HG03354 (cell line): ENCODE measurements around the gene TSTD1.

Experiments used
- ATAC-seq: cut with Tn5 transposase; IDR thresholded peaks from one replicate; pipeline ENCODE4 v1.9.1; 2021; ENCODE audit warnings: mild to moderate bottlenecking; ENCODE audit not compliant: unreplicated experiment, poor library complexity, severe bottlenecking

Gene TSTD1

GRCh38 chr1:161038523-161039153 lies at the start of gene TSTD1:
Gene TSTD1, minus strand, starts transcription at chr1:161038964. Its CDS starts 75 bp downstream, at chr1:161038889.
- ATAC-seq: peak; percentile 91

- no peak for ATAC-seq
Measured at GRCh38 chr1:161086457-161086856, 47.7 kb upstream of the TSTD1 start.

- ATAC-seq: no peak
Measured at GRCh38 chr1:161085165-161085564, 46.4 kb upstream of the TSTD1 start.

GRCh38 chr1:161084597-161084988 lies 45.8 kb upstream of the TSTD1 start:
- no peak for ATAC-seq

- no peak for ATAC-seq
Measured at GRCh38 chr1:161083748-161084596, 45.2 kb upstream of the TSTD1 start.

GRCh38 chr1:161082996-161083747 lies 44.4 kb upstream of the TSTD1 start:
- no peak for ATAC-seq

- ATAC-seq: no peak
Measured at GRCh38 chr1:161082483-161082882, 43.7 kb upstream of the TSTD1 start.

GRCh38 chr1:161081519-161081918 lies 42.8 kb upstream of the TSTD1 start:
- no peak for ATAC-seq

GRCh38 chr1:161080441-161081405 lies 42.0 kb upstream of the TSTD1 start:
- ATAC-seq: no peak

- ATAC-seq: no peak
Measured at GRCh38 chr1:161079436-161080110, 40.8 kb upstream of the TSTD1 start.

GRCh38 chr1:161077426-161077825 lies 38.7 kb upstream of the TSTD1 start:
- ATAC-seq: no peak

GRCh38 chr1:161076410-161076809 lies 37.6 kb upstream of the TSTD1 start:
- ATAC-seq: no peak

- ATAC-seq: no peak
Measured at GRCh38 chr1:161074676-161075368, 36.1 kb upstream of the TSTD1 start.

GRCh38 chr1:161073474-161074121 lies 34.8 kb upstream of the TSTD1 start:
- ATAC-seq: no peak

- ATAC-seq: no peak
Measured at GRCh38 chr1:161072751-161073449, 34.1 kb upstream of the TSTD1 start.

- no peak for ATAC-seq
Measured at GRCh38 chr1:161071886-161072371, 33.2 kb upstream of the TSTD1 start.

GRCh38 chr1:161070761-161071160 lies 32.0 kb upstream of the TSTD1 start:
- no peak for ATAC-seq
